Purkinje cell (primary cell): ENCODE data around the gene MTRF1. TPM values are rescaled to one million over a fixed set of nuclear protein-coding genes. Genes with fewer than 3 reads are reported as not detected.

Source experiments
- polyA plus RNA-seq: library from polyadenylated mRNA; unstranded; fragments of >200 nt; fragmentation: Nextera tagmentation; gene quantifications from 2 replicates; pipeline ENCODE4 v1.2.1, GENCODE V29; 2014

MTRF1 gene
- 20.8 and 20.9 TPM in 2 replicates for polyA plus RNA-seq

GRCh38 chr13:41263261-41263971 is at the start of gene MTRF1:
Gene MTRF1 (minus strand): TSS chr13:41263576. CDS start chr13:41260907, 2,669 bp downstream.

GRCh38 chr13:41310963-41311405 is 47.6 kb upstream of the MTRF1 start, which contains the start of gene NAA16:
Gene NAA16 (plus strand): TSS chr13:41311267. CDS start chr13:41311529, 262 bp downstream.

GRCh38 chr13:41193919-41194824 is 69.2 kb downstream of the MTRF1 start, which contains the start of gene KBTBD7:
Gene KBTBD7 (minus strand): TSS chr13:41194569. CDS start chr13:41194257, 312 bp downstream.

Other genes starting within 250 kb of the MTRF1 start
- 0.29 TPM in 1 of 2 replicates, not detected in the other for gene ELF1, start 244.3 kb downstream of the MTRF1 start, polyA plus RNA-seq
- gene WBP4, start 202.1 kb downstream of the MTRF1 start, polyA plus RNA-seq: 41.3 and 44.3 TPM in 2 replicates
- 19.9 and 20.2 TPM in 2 replicates for gene KBTBD6, start 130.8 kb downstream of the MTRF1 start, polyA plus RNA-seq
- 13.8 and 23.7 TPM in 2 replicates for gene KBTBD7, start 69.0 kb downstream of the MTRF1 start, polyA plus RNA-seq
- gene NAA16, start 47.7 kb upstream of the MTRF1 start, polyA plus RNA-seq: 6.3 and 7.1 TPM in 2 replicates
- gene RGCC, start 194.0 kb upstream of the MTRF1 start, polyA plus RNA-seq: 23.5 and 29.0 TPM in 2 replicates